Skeletal muscle tissue (tissue), 4 donors: ENCODE measurements around the gene RSAD2. TPM values are rescaled to one million over a fixed set of nuclear protein-coding genes. Genes with fewer than 3 reads are reported as not detected.
"Not testable (repeated sequence)": the region's sequence is repeated elsewhere in the genome, so short reads cannot be mapped to it uniquely, and the experiment has no call there.

Experiments used
- H3K27ac ChIP-seq: one replicate; pipeline ENCODE4 v1.7.0; 2013; ENCODE audit warnings: mild to moderate bottlenecking, low read depth, low read length, inconsistent platforms
- H3K27me3 ChIP-seq, 3 donors: one replicate each; pipeline ENCODE4 v1.7.0; 2013; ENCODE audit warnings: low read length in 3 of 3; ENCODE audit not compliant: control insufficient read depth in 3 of 3, insufficient read depth in 3 of 3
- H3K36me3 ChIP-seq, 3 donors: one replicate each; pipeline ENCODE4 v1.7.0; 2013; ENCODE audit warnings: low read length in 3 of 3; ENCODE audit not compliant: control insufficient read depth in 3 of 3, insufficient read depth in 3 of 3
- H3K4me1 ChIP-seq, 3 donors: one replicate each; pipeline ENCODE4 v1.7.0; 2013; ENCODE audit warnings: low read length in 3 of 3, mild to moderate bottlenecking in 3 of 3; ENCODE audit not compliant: control insufficient read depth in 3 of 3, insufficient read depth in 3 of 3
- H3K4me3 ChIP-seq, 3 donors: one replicate each; pipeline ENCODE4 v1.7.0; 2013; ENCODE audit warnings: low read length in 3 of 3
- H3K9ac ChIP-seq, 3 donors: one replicate each; pipeline ENCODE4 v1.7.0; 2013; ENCODE audit warnings: low read length in 3 of 3, mild to moderate bottlenecking in 3 of 3, moderate library complexity in 2 of 3, low read depth in 1 of 3
- H3K9me3 ChIP-seq, 3 donors: one replicate each; pipeline ENCODE4 v1.7.0; 2013; ENCODE audit warnings: low read length in 3 of 3; ENCODE audit not compliant: control insufficient read depth in 3 of 3
- total RNA-seq: library from RNA; depleted of rRNA; stranded (reverse); fragments of >200 nt; gene quantifications from one replicate; pipeline ENCODE4 v1.2.3, GENCODE V29; 2014
- donor health status: Osteomylitis.

RSAD2 gene
- total RNA-seq, 1 donor from 2014 or later = 6.8 TPM

- no peaks in the 10 kb centered on the region for H3K9me3 ChIP-seq
- no peak overlapping the region for H3K27ac ChIP-seq
- H3K4me1 ChIP-seq = peaks cover 11 to 29% (median 12%) of the 10 kb centered on the region in 3 donors
- H3K27me3 ChIP-seq = no peaks in the 10 kb centered on the region
- H3K4me3 ChIP-seq = no peak overlapping the region
- no peak overlapping the region for H3K9ac ChIP-seq
- H3K36me3 ChIP-seq = no peaks in the 10 kb centered on the region
Observed at GRCh38 chr2:6931753-6932152, 54.2 kb downstream of the RSAD2 start.

GRCh38 chr2:6932206-6932605 lies 54.6 kb downstream of the RSAD2 start:
- H3K27me3 ChIP-seq = no peaks in the 10 kb centered on the region
- H3K4me3 ChIP-seq = no peak overlapping the region
- H3K27ac ChIP-seq = no peak overlapping the region
- H3K36me3 ChIP-seq = no peaks in the 10 kb centered on the region
- H3K4me1 ChIP-seq = peaks cover 7 to 29% (median 12%) of the 10 kb centered on the region in 3 donors
- no peaks in the 10 kb centered on the region for H3K9me3 ChIP-seq
- no peak overlapping the region for H3K9ac ChIP-seq

- Histone ChIP-seq H3K36me3 (no peaks in the 10 kb centered on the region), H3K9ac (no peak overlapping the region), H3K9me3 (no peaks in the 10 kb centered on the region), H3K27me3 (no peaks in the 10 kb centered on the region), H3K27ac (no peak overlapping the region), H3K4me1 (peaks cover 4 to 29% (median 11%) of the 10 kb centered on the region in 3 donors), H3K4me3 (no peak overlapping the region)
Observed at GRCh38 chr2:6932828-6933227, 55.3 kb downstream of the RSAD2 start.

GRCh38 chr2:6933911-6934310 lies 56.3 kb downstream of the RSAD2 start:
- Histone ChIP-seq H3K36me3 (no peaks in the 10 kb centered on the region), H3K27ac (no peak overlapping the region), H3K27me3 (no peaks in the 10 kb centered on the region), H3K9ac (no peak overlapping the region), H3K4me1 (peaks cover 3 to 24% (median 11%) of the 10 kb centered on the region in 3 donors), H3K9me3 (no peaks in the 10 kb centered on the region), H3K4me3 (no peak overlapping the region)

DNA sequence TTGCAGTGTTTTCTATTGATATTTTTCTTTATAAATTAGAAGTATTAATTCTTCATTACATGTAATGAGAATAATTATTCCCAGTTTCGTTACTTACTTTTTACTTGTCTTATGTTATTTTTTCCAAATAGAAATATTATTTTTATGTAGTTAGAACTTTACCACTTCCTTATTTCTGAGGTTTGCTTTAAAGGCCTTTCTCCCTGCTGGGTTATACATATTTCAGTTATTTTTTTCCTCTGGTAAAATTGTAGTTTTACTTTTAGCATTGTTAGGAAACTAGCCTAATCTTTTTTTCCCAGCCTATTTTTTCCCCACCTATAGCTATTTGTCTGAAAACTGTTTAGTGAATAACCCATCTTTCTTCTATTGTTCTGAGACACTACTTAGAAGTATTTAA lies 56.8 kb downstream of the RSAD2 start:
- H3K36me3 ChIP-seq = no peaks in the 10 kb centered on the region
- H3K4me1 ChIP-seq = peaks cover 3 to 26% (median 11%) of the 10 kb centered on the region in 3 donors
- H3K27me3 ChIP-seq = no peaks in the 10 kb centered on the region
- no peaks in the 10 kb centered on the region for H3K9me3 ChIP-seq
- no peak overlapping the region for H3K27ac ChIP-seq
- no peak overlapping the region for H3K4me3 ChIP-seq
- H3K9ac ChIP-seq = no peak overlapping the region

GRCh38 chr2:6934758-6935651 lies 57.4 kb downstream of the RSAD2 start:
- no peaks in the 10 kb centered on the region for H3K27me3 ChIP-seq

DNA sequence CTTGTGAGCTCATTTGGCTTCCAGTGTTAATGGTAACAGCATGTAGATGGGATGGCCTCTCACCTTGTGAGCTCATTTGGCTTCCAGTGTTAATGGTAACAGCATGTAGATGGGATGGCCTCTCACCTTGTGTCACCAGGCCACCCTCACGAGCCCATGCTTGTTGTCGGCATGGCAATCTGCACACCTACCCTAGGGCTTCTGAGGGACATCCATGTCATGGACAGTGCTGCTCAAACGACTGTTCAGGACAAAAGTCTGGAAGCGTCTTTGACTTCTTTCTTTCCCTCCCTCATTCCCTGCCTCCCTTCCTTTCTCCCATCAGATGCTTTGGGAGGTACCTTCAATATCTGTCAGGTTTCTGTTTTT lies 58.1 kb downstream of the RSAD2 start:
- H3K4me3 ChIP-seq, H3K9me3 ChIP-seq, H3K27me3 ChIP-seq, H3K9ac ChIP-seq, H3K27ac ChIP-seq, H3K36me3 ChIP-seq: not testable (repeated sequence)
- H3K4me1 ChIP-seq = peaks cover 3 to 27% (median 11%) of the 10 kb centered on the region in 3 donors

More at GRCh38 chr2:6934758-6935651, 57.4 kb downstream of the RSAD2 start:
- H3K4me1 ChIP-seq = peaks cover 3 to 26% (median 11%) of the 10 kb centered on the region in 3 donors
- H3K4me3 ChIP-seq = no peak overlapping the region
- H3K36me3 ChIP-seq = no peaks in the 10 kb centered on the region
- no peaks in the 10 kb centered on the region for H3K9me3 ChIP-seq
- no peak overlapping the region for H3K9ac ChIP-seq
- H3K27ac ChIP-seq = no peak overlapping the region

- no peak overlapping the region for H3K4me3 ChIP-seq
- H3K27ac ChIP-seq = no peak overlapping the region
- no peaks in the 10 kb centered on the region for H3K9me3 ChIP-seq
- H3K27me3 ChIP-seq = no peaks in the 10 kb centered on the region
- peaks cover 7 to 36% (median 8%) of the 10 kb centered on the region in 3 donors for H3K4me1 ChIP-seq
- H3K9ac ChIP-seq = no peak overlapping the region
- H3K36me3 ChIP-seq = peaks cover 3 to 10% (median 7%) of the 10 kb centered on the region in 3 donors
Observed at GRCh38 chr2:6937157-6937556, 59.6 kb downstream of the RSAD2 start.

- H3K27ac ChIP-seq = no peak overlapping the region
Observed at GRCh38 chr2:6937582-6937981, 60.0 kb downstream of the RSAD2 start.

DNA sequence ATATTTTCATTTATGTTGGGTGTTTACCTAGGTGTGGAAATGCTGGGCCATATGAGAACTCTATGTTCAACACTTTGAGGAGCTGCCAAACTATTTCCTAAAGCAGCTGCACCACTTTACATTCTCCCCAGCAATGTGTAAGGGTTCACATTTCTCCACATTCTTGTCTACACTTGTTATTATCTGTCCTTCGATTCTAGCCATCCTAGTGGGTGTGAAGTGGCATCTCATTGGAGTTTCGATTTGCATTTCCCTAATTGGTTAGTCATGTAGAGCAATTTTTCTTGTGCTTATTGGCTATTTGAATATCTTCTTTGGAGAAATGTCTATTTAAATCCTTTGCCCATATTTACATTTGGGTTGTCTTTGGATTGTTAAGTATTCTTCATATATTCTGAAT lies 61.5 kb downstream of the RSAD2 start:
- peaks cover 4 to 12% (median 7%) of the 10 kb centered on the region in 3 donors for H3K36me3 ChIP-seq
- no peak overlapping the region for H3K9ac ChIP-seq
- H3K4me3 ChIP-seq = no peak overlapping the region

More at GRCh38 chr2:6937582-6937981, 60.0 kb downstream of the RSAD2 start:
- Histone ChIP-seq H3K27me3 (no peaks in the 10 kb centered on the region), H3K4me3 (no peak overlapping the region), H3K9me3 (no peaks in the 10 kb centered on the region), H3K36me3 (peaks cover 4 to 12% (median 7%) of the 10 kb centered on the region in 3 donors), H3K9ac (no peak overlapping the region), H3K4me1 (peaks cover 7 to 37% (median 8%) of the 10 kb centered on the region in 3 donors)

More for the DNA sequence above, 61.5 kb downstream of the RSAD2 start:
- no peaks in the 10 kb centered on the region for H3K9me3 ChIP-seq
- no peak overlapping the region for H3K27ac ChIP-seq
- peaks cover 10 to 43% (median 12%) of the 10 kb centered on the region in 3 donors for H3K4me1 ChIP-seq
- no peaks in the 10 kb centered on the region for H3K27me3 ChIP-seq
